Thoracic aorta (tissue), 2 donors: ENCODE results near the gene TRHDE. TPM values are rescaled to one million over a fixed set of nuclear protein-coding genes. Genes with fewer than 3 reads are reported as not detected.

Experiments used
- ATAC-seq: fragments of 150-250 bp; one replicate; pipeline ENCODE4 v1.8.0; 2017; ENCODE audit warnings: low read depth; ENCODE audit not compliant: insufficient number of reproducible peaks, low FRiP score
- DNase-seq: peaks from one replicate; pipeline ENCODE4 v3.0.0-alpha.2; 2020; ENCODE audit warnings: low spot score
- H3K27ac ChIP-seq, 2 donors: fragments of 200-600 bp; sonication (generic); 1 replicate in 1 of 2; 2 replicates in 1 of 2; pipeline ENCODE4 v1.5.1; 2016; ENCODE audit warnings: mild to moderate bottlenecking in 2 of 2, moderate library complexity in 2 of 2
- H3K27me3 ChIP-seq: fragments of 200-600 bp; sonication (generic); replicated peaks from 2 replicates; pipeline ENCODE4 v1.6.0; 2016; ENCODE audit warnings: mild to moderate bottlenecking; ENCODE audit not compliant: insufficient read depth
- H3K36me3 ChIP-seq: fragments of 200-600 bp; sonication (generic); one replicate; pipeline ENCODE4 v1.5.1; 2016
- H3K4me1 ChIP-seq, 2 donors: fragments of 200-600 bp; sonication (generic); 1 replicate in 1 of 2; 2 replicates in 1 of 2; pipeline versions ENCODE4 v1.5.1 to v1.6.0; 2016; ENCODE audit warnings: low read depth in 2 of 2, mild to moderate bottlenecking in 1 of 2; ENCODE audit not compliant: control insufficient read depth in 1 of 2
- H3K4me3 ChIP-seq: fragments of 200-600 bp; sonication (generic); 2 replicates; pipeline ENCODE4 v1.5.1; 2016; ENCODE audit warnings: mild to moderate bottlenecking
- H3K9me3 ChIP-seq: fragments of 200-600 bp; sonication (generic); 2 replicates; pipeline ENCODE4 v1.5.1; 2016
- total RNA-seq, 2 donors: library from RNA; depleted of rRNA; stranded (reverse); fragments of >200 nt; gene quantifications; one replicate each; pipeline versions ENCODE4 v1.1.0 to v1.2.3, GENCODE V29; 2016
- TF ChIP-seq, protein P1 (sequence below): fragments of 200-600 bp; sonication (generic); IDR thresholded peaks from one replicate; pipeline ENCODE4 v1.5.1; 2019; ENCODE audit warnings: antibody characterized with exemption

Gene TRHDE
- total RNA-seq, 2 donors from 2014 or later, result 3.5 to 3.7 TPM

DNA sequence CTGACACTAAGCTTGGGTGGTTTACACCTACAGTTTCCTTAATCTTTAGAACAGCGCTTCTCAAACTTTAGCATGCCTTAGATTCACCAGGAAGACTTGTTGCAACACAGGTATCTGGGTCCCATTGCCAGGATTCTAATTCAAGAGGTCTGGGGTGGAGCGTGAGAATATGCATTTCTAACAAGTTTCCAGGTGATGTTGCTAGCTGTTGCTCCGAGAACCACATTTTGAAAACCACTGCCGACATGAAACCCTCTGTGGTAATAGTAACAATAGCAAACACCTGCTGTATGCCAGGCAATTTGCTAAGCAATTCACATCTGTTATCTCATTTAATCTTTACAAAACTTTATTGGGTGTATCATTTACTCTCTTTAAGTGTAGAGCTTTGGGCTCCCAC, 58.6 kb downstream of the TRHDE start:
- Histone ChIP-seq H3K4me1 (no peaks in the 10 kb centered on the region), H3K4me3 (no peak overlapping the region), H3K9me3 (no peaks in the 10 kb centered on the region), H3K36me3 (no peaks in the 10 kb centered on the region), H3K27ac (no peak overlapping the region), H3K27me3 (no peaks in the 10 kb centered on the region)
- ATAC-seq (no peak), DNase-seq (no peak)
- TF ChIP-seq, protein P1, sequence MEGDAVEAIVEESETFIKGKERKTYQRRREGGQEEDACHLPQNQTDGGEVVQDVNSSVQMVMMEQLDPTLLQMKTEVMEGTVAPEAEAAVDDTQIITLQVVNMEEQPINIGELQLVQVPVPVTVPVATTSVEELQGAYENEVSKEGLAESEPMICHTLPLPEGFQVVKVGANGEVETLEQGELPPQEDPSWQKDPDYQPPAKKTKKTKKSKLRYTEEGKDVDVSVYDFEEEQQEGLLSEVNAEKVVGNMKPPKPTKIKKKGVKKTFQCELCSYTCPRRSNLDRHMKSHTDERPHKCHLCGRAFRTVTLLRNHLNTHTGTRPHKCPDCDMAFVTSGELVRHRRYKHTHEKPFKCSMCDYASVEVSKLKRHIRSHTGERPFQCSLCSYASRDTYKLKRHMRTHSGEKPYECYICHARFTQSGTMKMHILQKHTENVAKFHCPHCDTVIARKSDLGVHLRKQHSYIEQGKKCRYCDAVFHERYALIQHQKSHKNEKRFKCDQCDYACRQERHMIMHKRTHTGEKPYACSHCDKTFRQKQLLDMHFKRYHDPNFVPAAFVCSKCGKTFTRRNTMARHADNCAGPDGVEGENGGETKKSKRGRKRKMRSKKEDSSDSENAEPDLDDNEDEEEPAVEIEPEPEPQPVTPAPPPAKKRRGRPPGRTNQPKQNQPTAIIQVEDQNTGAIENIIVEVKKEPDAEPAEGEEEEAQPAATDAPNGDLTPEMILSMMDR, result no peak

DNA sequence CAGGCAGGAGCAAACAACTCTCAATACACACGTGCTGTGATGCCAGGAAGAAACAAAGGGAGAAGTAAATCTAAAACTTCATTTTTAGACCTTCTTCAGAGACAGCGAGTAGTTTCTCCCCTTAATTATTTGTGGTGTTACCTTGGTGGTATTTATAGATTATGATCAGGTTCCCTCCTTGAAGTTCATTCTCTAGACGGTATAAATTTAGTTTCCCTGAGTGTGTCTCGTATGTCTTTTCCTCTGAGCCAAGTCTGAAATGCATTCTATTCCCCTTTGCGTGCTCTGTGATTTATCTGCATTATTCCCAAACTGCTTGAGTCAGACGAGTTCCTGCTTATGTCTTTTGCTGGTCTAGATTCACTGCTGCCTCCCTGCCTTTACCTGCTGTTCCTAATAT, 65.2 kb downstream of the TRHDE start:
- H3K36me3 ChIP-seq, result no peaks in the 10 kb centered on the region
- no peak overlapping the region for H3K27ac ChIP-seq
- DNase-seq (no peak), ATAC-seq (no peak)
- H3K27me3 ChIP-seq, result no peaks in the 10 kb centered on the region
- no peaks in the 10 kb centered on the region for H3K4me1 ChIP-seq
- no peaks in the 10 kb centered on the region for H3K9me3 ChIP-seq
- no peak overlapping the region for H3K4me3 ChIP-seq
- TF ChIP-seq, protein P1, result no peak

DNA sequence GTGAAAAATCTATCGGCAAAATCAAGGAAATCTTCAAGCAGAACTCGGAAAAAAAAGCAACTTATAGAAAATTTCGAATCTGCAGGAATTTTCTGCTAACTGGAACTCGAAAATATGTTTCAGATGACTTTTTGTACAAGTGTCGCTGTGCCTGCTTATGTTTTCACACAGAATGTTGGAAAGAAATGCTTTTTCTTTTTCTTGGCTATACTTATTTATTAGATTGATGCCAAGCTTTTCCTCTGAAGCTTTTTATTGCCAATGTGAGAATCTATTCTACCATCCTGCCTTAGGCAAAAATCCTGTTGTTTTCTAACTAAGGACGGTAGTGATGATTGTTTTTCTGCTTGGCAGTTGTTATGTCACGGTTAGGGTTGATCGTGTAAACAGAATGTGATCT, 65.8 kb downstream of the TRHDE start:
- H3K4me1 ChIP-seq, result no peaks in the 10 kb centered on the region
- TF ChIP-seq, protein P1, result no peak

DNA sequence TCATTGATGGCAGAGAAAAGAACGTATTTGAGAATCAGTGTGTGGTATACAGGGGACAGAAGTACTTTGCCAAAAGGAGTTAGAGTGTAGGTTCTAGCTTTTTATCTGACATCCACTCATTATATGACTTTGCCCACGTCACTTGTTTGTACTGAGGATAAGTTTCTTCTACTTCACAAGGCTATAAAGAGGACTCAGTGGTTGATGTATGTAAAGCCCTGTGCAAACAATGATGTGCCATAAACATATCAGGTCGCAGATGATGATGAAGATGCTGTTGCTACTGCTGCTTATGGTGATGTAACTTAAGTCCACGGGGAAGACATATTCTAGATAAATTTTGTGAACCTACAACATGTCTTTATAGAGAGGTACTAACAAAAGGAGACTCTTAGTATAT, 66.3 kb downstream of the TRHDE start:
- Histone ChIP-seq H3K4me3 (no peak overlapping the region), H3K9me3 (no peaks in the 10 kb centered on the region), H3K27ac (no peak overlapping the region), H3K4me1 (no peaks in the 10 kb centered on the region), H3K27me3 (no peaks in the 10 kb centered on the region), H3K36me3 (no peaks in the 10 kb centered on the region)
- no peak for DNase-seq
- TF ChIP-seq, protein P1, result no peak
- no peak for ATAC-seq

More for the DNA sequence above, 65.8 kb downstream of the TRHDE start:
- Histone ChIP-seq H3K27me3 (no peaks in the 10 kb centered on the region), H3K4me3 (no peak overlapping the region), H3K9me3 (no peaks in the 10 kb centered on the region), H3K36me3 (no peaks in the 10 kb centered on the region), H3K27ac (no peak overlapping the region)
- no peak for DNase-seq
- no peak for ATAC-seq

DNA sequence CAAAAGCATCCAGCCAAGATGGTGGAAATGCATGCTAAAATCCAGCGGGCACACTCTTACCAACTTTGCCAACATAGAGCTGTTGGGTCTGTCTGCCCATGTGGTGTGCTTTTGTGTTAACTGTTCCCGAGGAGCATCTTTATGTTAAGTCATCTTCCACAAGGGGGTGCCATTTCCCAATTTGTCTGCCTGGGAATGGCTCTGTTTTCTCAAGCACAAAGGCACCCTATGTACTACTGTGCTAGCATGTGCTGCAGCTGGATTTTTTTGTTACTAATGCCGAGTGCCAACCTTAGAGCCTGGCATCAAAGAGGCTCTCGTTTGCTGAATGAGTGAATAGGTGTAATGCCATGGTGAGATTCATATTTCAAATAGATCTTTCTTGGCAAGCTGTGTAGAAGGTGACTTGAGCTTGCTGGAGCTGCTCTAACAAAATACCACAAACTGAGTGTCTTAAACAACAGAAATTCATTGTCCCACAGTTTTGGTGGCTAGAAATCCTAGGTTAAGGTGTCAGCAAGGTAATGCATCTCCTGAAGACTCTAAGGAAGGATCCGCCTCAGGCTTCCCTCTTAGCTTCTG, 74.3 kb downstream of the TRHDE start:
- no peaks in the 10 kb centered on the region for H3K9me3 ChIP-seq
- ATAC-seq (no peak), DNase-seq (no peak)
- TF ChIP-seq, protein P1, result peak; percentile 40
- no peaks in the 10 kb centered on the region for H3K36me3 ChIP-seq
- no peaks in the 10 kb centered on the region for H3K27me3 ChIP-seq
- H3K27ac ChIP-seq, result no peak overlapping the region
- H3K4me3 ChIP-seq, result no peak overlapping the region
- no peaks in the 10 kb centered on the region for H3K4me1 ChIP-seq
